Urothelium cell line (cell line): ENCODE measurements around the gene SLC29A2.

ENCODE experiments used
- DNase-seq: peaks from one replicate; pipeline ENCODE4 v3.0.0; 2011; ENCODE audit warnings: low spot score, mixed read lengths
- FAIRE-seq: peaks from 2 replicates; lab custom pipeline; 2011; peaks lifted over from hg19 to GRCh38; lab: Jason Lieb, UNC

The SLC29A2 gene

GRCh38 chr11:66335531-66336233 is 35.9 kb downstream of the SLC29A2 start:
- peak; percentile 52 for FAIRE-seq
- peak; percentile 55 for DNase-seq

- no peak for DNase-seq
- no peak for FAIRE-seq
Measured at GRCh38 chr11:66334605-66335442, 36.7 kb downstream of the SLC29A2 start.

DNA sequence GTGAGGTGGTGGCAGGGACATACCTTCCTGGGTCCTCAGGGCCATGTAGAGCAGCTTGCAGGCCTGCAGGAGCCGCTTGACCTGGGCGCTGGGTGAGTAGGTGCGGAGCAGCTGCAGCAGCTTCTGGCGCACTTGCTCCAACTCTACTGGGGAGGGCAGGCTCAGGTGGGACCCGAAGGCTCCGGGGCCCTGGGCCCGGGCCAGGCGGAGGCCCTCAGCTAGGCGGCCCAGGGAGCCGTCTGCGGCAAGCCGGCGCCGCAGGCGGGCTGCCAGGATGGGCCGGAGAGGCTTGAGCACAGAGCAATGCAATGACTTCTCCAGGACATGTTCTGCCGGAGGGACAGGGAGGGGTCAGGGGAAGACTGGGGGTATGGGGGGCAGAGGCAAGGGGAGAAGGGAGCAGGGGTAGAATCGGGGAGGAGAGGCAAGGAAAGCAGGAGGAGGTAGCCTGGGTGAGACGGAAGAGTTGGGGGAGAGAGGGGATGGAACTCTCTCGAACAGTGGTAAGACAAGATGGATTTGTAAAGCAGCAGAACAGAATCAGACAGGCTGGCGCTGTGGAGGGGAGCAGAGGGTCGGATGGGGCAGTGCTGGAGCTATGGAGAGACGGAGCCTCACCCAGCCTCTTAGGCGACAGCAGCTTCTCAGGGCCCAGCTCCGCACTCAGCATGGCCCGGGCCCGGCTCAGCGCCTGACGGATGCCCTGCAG is 37.5 kb downstream of the SLC29A2 start:
- no peak for FAIRE-seq

DNA sequence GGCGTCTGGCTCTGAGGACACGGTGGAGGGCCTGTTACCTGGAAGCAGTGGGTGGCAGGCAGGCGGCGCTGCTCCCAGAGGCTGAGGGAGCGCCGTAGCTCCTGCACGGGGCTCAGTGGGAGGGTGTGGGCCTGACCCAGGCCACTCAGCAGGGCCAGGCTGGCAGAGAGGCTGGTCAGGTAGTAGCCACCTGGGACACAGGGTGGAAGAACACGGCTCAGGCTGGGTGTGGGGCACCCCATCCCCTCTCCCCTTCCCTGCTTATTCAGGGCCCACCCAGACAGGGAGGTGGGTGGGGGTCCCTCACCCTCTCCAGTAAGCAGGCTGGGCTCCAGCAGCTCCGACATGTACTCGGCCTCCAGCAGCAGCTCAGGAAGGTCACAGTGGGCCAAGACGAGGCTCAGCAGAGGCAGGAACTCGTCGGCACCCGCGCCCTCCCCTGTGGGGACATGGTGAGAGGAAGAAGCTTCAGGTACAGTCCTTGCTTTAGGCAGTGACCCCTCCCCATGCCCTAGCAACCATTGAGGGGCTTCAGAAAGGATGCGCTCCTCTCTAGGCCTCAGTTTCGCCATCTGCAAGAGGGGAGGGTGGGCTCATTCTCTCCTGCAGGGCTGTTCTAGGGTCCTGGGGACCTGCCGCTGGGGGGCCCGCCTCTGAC is 38.2 kb downstream of the SLC29A2 start:
- no peak for DNase-seq
- FAIRE-seq: no peak

More for the DNA sequence above, 37.5 kb downstream of the SLC29A2 start:
- DNase-seq: no peak

- FAIRE-seq: no peak
- no peak for DNase-seq
Measured at GRCh38 chr11:66332371-66333219, 39.0 kb downstream of the SLC29A2 start.

DNA sequence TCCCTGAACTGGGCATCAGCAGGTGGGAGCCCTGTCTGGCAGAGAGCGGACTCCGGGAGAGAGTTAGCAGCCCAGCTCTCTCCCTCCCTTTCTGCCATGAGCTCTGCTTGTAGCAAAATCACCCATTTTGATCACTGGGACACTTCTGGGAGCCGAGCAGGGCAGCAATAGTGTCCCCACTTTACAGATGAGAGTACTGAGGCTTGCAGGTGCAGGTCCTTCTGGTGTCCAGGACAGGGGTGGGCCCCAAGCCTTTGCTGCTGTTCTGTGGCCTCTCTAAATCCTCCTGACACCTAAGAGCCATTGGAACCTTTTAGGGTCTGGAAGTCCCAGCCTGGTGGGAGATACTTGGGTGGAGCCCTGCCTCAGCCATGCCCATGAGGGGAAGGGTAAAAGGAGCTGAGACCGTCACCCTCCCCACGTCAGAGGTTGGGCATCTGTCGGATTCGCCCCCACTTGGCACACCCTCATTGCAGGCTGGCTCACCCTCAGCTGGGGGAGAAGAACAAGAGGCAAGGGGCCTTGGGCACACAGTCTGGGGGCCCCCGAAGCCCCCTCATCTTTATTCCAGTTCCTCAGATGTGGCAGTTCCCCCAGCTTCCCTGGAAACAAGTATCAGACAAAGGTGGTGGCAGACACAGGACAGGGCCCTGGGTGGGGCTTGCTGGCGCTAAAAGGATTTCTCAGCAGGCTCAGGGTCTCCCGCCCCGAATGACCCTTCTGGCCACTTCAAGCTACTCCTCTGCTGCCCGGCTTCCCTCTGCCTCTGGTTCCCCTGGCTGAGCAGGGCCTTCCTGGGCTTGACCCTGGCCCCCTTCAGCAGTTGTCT is 39.8 kb downstream of the SLC29A2 start:
- DNase-seq: no peak
- FAIRE-seq: no peak

DNA sequence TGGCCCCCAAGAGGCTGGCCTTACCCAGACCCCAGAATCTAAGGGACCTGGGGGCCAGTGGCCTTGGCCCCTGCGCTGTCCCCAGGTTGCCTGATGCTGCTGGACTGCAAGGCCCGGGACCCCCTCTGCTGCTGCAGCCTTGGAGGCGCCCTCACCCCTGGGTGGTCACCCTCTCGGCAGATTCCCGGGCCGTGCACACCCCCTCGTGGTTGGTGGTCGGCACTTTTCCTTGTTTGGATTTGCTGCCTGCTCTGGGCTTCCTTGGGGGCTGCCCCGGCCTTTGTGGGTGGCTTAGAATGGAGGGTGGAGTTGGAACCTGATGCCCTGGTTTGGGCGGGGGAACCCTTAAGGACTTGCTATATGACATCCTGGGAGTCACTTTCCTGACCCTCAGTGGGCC is 40.6 kb downstream of the SLC29A2 start:
- no peak for DNase-seq
- no peak for FAIRE-seq

GRCh38 chr11:66329165-66329673 is 42.3 kb downstream of the SLC29A2 start:
- no peak for DNase-seq
- no peak for FAIRE-seq

- no peak for FAIRE-seq
- DNase-seq: peak; percentile 81
Measured at GRCh38 chr11:66328302-66329144, 43.0 kb downstream of the SLC29A2 start.

- FAIRE-seq (peak; percentile 96), DNase-seq (no peak)
Measured at GRCh38 chr11:66328031-66328301, 43.6 kb downstream of the SLC29A2 start.

DNA sequence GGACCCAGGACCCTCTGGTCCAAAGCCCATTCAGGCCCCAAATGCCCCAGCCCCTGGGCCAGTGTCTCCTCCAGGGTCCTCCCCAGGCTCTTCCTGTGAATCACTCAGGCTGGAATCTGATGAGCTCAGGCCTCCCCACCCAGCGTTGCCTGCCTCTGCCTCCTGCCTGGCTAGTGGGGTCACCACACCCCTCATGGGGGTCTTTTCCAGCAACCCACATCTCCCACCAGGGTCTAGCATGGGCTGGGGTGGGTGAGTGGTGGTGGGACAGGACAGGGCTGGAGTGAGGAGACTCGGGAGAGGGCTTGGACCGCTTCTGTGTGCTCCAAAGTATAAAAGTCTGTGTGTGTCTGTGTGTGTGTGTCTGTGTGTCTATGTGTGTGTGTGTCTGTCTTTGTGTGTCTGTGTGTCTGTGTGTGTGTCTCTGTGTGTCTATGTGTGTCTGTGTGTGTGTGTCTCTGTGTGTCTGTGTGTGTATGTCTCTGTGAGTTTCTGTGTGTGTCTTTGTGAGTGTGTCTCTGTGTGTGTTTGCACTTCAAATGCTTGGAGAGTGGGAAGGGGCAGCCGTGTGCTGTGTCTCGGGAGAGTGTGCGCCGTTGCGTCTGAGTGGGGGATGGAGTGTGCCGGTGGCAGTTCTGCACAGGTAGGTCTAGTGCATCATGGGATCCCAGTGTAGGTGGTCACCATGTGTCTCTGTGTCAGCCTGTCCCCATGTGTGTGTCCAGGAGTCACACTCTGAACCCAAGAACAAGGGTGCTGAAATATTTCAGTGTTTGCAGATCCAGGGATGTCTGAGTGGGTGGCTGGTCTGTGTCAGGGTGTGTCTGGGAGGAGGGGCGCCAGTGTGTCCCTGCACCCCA is 44.2 kb downstream of the SLC29A2 start:
- DNase-seq: peak; percentile 61
- FAIRE-seq: peak; percentile 88

DNA sequence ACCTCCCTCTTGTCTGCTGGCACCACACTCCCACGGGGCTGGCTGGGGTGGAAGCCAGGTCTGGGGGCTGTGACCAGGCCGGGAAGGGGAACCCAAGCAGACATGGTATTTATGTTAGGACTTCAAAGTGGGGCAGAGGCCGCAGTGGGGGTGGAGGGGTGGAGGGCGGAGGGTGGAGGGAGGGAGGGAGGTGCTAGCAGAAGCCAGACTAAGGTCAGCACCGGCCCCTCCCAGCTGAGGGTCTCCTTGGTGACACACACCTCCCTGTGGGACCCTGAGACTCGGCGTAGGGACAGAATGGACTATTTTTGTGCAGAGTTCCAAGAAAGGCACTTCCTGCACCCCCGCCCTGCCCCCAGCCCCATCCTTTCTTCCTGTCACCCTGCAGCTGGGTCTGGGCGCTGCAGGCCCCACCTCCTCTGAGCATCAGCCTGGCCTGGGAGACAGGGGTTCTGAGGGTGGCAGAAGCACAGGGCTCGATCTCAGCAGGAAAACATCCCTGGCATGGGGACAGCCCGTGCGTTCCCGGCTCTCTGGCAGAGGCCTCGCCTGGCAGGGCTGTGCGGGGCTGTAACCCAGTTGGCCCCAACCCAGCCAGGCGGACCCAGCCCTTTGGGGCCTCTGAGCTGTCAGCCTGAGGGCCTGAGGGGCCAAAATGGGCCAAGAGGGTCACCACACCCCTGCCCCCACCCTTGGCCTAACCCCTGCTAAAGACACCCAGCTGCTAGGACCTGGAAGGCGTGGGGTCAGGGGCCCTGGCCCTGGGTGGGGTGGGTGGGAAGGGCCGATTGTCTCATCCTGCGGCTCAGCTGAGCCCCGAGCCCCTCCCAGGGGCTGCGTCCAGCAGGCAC is 45.1 kb downstream of the SLC29A2 start:
- DNase-seq (peak; percentile 74), FAIRE-seq (peak; percentile 40)

GRCh38 chr11:66325263-66325671 is 46.3 kb downstream of the SLC29A2 start:
- DNase-seq: no peak
- FAIRE-seq: no peak

DNA sequence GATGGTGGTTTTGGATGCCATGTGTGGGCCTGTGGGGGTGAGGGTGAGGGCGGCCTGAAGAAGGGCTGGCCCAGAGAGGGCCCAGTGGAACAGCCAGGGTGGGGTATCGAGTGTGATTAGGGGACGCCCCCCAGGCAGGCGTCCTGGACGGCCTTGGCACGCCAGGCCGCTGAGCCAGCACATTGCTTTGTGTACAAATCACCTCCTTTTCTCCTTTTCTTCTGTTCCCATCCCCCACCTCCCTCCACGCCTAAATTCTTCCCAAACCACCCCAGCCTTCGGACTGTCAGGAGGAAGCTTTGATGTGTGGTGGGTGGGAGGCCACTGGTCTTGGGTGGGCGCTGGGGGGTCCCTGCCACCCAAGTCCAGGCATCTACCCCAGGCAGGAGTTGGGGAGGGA is 46.9 kb downstream of the SLC29A2 start:
- FAIRE-seq: peak; percentile 81
- DNase-seq: peak; percentile 37

GRCh38 chr11:66323684-66324083 is 47.9 kb downstream of the SLC29A2 start:
- FAIRE-seq: peak; percentile 81
- DNase-seq: no peak

DNA sequence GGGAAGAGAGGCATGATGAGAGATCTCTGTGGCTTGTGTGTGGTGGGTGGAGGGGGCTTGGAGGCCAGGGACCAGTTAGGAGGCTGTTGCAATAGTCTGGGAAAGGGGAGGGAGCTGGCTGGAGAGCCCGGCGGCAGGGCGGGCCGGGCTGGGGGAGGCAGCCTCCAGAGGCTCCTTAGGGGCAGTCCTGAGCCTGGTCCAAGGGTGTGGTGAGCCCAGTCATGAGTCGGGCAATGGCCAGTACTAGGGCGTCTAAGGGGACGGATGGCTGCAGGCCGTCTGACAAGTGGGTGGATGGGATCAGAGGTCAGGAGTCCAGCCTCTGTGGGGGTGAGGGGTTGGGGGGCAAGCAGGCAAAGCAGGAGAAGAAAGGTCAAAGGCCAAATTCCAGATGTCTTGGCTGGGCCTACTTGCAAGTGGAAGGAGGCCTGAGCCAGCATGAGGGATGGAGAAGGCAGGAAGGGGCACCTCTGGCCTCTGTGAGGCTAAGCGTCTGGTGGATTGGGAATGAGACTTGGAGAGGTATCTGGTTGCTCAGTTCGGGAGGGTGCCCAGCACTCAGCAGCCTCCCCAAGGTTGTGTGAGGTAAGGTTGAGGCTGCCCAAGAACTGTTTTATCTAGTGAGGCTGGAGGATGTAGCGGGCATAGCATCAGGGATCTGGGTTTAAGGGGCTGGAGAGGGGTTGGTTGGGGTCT is 48.7 kb downstream of the SLC29A2 start:
- FAIRE-seq (no peak), DNase-seq (no peak)
